Left renal cortex interstitium (tissue), 4 donors: ENCODE data around the gene A4GALT. TPM values are rescaled to one million over a fixed set of nuclear protein-coding genes. Genes with fewer than 3 reads are reported as not detected.
"Not testable (repeated sequence)": the region's sequence is repeated elsewhere in the genome, so short reads cannot be mapped to it uniquely, and the experiment has no call there.

Experiments
- DNase-seq, 4 donors: peaks; one replicate each; pipeline ENCODE4 v3.0.0-alpha.2; 2013; ENCODE audit warnings: low read depth in 4 of 4, low spot score in 2 of 4, missing footprints in 1 of 4
- polyA plus RNA-seq, 4 donors: library from polyadenylated mRNA; unstranded; fragments of 120-200 nt; gene quantifications; one replicate each; pipeline ENCODE4 v1.2.1, GENCODE V29; 2013; ENCODE audit not compliant: insufficient read length in 4 of 4

The A4GALT gene
- polyA plus RNA-seq, 4 donors, result 14.5 to 24.4 (median 22.6) TPM

DNA sequence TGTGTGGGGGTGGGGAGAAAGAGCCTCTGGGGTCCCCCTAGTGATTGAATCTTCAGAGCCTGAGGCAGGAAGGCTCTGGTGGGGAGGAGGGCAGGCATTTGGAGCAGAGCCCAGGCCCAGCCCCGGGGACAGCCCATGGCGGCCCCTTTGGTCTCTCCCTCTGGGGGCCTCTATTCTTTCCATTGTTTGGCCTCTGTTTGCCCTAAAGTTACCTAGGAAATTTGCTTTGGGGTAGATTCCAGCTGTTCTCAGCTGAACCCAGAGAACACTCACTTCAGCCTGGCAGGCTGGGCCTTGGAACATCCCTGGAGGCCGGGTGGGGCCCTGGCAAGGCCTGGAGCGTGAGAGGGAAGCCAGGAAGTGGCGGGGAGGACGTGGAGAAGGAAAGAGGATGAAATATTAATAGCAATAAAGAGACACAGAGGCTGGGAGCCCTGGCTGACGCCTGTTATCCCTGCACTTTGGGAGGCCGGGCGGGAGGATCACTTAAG is 22.9 kb upstream of the A4GALT start:
- DNase-seq, result no peak

DNA sequence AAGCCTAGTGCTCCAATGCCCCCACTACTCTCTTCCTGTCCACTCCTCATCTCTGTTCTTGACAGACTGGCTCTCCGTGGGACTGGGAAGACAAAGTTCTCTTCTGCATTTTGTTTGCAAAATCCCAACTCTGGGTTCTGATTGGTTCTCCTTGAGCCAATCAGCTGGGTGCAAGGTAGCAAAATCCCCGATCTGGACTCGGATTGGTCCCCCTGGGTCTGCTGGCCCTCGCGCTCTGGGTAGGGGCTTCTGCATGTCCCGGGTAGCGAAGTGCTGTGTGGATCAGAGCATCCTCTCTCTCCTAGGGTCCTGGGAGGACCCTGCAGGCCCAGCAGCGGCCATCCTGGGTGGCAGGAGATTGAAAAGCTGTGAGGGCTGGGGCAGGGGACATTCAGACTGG is 22.3 kb upstream of the A4GALT start:
- no peak for DNase-seq

DNA sequence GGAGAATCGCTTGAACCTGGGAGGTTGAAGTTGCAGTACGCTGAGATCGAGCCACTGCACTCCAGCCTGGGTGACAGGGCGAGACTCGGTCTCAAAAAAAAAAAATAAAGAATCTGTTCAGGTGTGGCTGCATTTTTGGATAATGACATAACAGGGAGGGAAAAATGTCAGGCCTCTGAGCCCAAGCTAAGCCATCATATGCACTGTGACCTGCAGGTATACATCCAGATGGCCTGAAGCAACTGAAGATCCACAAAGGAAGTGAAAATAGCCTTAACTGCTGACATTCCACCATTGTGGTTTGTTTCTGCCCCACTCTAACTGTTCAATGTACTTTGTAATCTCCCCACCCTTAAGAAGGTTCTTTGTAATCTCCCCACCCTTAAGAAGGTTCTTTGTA is 19.6 kb upstream of the A4GALT start:
- not testable (repeated sequence) for DNase-seq

DNA sequence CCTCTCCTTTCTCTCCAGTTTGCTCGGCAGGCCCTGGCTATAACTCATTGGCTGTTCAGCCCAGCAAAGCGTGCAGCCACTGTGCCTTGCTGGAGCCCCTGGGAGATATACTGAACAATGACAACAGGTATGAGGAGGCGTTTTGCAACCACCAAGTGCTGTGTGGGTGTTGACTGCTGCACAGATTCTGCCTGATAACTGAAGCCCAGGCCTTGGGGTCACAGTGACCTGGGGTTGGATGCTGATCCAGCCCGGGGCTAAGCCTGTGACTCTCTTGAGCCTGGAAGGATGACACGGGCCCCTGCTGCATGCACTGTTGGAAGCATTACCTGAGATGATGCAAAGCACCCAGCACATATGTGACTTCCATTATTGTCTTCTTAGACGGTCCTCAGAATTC is 13.7 kb upstream of the A4GALT start:
- DNase-seq, result no peak

DNA sequence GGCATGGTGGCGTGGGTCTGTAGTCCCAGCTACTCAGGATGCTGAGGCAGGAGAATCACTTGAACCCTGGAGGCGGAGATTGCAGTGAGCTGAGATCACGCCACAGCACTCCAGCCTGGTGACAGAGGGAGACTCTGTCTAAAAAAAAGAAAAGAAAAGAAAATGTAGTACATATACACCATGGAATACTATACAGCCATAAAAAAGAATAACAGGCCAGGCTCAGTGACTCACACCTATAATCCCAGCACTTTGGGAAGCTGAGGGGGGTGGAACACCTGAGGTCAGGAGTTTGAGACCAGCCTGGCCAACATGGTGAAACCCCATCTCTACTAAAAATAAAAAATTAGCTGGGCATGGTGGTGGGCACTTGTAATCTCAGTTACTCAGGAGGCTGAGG is 12.7 kb upstream of the A4GALT start:
- not testable (repeated sequence) for DNase-seq

DNA sequence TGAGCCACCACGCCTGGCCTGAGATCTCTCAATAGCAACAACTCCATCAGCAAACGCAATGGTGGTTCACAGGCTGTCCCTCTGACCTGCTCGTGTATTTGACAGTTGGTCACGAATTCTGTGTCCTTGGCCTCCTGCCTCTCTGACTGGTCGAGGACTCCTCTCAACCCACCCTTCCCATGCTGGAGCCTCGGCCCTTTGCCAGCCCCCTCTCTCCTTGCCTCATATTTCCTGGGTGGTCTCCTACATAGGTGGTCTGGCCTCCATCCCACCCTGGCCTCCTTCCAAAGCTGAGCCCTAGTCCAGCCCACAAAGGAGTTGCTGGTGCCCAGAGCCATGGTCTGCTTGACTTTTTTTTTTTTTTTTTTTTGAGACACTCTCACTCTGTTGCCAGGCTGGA is 11.4 kb upstream of the A4GALT start:
- DNase-seq, result no peak

DNA sequence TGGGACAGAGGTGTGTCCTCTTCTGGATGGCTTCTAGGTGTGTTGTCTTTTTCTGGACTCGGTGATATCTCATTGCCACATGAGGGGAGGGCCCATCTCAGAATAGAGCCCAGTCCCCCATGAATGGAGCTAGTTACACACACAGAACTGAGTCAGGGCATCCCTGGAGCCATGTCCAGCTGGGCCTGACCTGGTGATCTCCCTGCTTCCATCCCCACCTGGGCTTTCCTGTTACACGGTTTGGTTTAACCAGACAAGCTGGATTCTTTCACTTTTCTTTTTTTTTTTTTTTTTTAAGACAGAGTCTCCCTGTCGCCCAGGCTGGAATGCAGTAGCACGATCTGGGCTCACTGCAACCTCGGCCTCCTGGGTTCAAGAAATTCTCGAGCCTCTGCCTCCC is 6.1 kb upstream of the A4GALT start:
- no peak for DNase-seq

DNA sequence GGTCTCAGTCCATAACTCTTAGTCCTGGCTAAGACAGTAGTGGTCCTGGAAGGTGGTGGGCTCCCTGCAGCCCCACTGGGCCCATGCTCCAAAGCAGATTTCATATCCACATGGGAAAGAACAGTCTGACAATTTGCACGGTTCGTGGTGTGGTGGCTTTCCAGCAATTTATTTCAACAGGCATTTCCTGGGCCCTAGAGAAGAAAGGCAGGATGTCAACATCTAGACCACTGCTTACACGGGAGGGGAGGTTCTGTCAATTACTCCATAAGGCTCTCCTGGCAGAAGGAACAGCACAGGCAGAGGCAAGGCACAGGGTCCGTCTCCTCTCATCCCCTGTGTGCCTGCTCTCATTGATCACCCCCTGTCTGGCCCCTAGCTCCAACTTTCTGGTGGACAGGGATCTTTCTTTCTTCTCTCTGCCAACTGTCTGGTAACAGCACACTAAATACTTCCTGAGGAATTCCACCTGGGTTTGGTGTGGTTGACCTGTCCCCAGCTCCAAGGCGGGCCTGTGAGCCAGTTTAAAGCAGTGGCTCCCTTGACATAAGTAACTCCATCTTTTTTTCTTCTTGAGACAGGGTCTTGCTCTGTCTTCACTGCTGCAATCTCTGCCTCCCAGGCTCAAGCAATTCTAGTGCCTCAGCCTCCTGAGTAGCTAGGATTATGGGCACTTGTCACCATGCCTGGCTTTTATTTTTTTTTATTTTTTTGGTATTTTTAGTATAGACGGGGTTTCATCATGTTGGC is 5.1 kb upstream of the A4GALT start:
- no peak for DNase-seq

DNA sequence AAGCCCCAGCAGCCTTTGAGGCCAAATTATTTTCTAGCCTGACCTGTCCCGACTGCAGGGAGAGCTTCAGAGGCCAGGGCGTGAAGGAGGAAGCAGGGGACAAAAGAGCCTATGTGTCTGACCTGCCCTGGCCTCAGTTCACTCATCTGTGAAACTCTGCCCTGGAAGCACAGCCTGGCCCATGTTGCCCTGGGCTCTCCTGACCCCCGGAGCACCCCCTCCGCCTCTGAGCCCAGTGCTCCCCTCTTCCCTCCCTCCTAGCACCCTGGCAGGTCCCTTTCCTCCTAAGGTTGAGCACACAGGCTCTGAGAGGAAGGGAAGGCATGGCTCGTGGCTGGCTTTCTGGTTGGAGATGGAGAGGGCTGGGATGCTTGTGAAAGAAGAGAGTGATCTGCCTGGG is 3.4 kb upstream of the A4GALT start:
- DNase-seq, result no peak

DNA sequence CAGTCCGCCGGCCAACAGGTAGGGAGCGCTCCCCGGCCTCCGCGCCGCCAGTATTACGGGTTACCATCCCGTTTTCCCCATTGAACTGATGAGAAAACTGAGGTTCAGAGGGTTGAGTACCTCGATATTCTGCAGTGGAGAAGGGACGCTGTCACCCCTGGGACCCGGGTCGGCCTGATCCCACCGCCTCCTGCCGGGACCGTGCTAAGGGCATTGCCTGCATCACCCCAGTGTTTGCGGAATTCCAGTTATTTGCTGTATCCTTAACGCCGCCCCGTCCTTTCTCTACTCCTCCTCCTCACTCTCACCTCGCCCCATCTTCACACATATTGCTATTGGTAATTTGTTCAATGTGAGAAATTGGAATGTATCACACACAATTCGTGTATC is 370 bp upstream of the A4GALT start:
- no peak for DNase-seq

DNA sequence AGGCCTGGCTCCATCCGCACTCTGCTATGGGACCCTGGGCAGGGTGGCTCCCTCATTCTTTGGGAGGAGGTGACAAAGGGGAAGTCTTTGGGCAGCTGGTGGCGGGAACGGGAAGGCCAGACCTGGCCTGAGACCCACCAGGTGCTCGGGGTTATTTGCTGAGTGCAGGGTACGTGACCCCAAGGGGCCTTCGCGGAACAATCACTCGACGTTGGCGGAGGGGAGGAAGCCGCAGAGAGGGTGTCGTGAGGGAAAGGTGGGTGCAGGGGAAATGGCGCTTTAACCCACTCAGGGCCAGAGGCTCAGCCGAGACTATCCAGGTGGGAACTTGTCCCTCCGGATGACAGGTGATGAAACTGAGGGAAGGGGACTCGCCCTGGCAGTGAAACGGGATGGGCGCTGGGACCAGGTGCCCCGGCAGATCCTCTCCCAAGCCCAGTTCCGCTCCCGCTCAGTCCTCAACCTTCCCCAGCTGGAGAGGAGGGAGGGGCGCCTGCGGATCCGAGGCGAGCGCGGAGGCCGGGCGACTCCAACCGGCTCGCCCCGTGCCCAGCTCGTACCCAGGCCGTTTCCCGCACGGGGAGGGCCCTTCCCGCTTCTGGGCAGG is 911 bp downstream of the A4GALT start:
- no peak for DNase-seq

DNA sequence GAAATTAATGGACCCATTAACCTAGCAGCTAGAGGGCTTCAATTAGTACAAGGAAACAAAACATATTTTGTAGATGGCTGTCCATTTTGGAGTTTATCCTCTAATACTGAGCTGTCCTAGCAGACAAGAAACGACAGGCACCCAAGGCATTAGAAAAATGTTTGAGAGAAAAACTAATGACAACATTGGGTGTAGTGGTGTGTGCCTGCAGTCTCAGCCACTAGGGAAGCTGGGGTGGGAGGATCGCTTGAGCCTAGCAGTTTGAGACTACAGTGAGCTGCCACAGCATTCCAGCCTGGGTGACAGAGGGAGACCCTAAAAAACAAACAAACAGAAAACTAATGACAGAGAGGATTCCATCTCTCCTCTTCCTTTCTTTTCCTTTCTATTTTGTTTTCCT is 1.5 kb downstream of the A4GALT start:
- DNase-seq, result no peak

DNA sequence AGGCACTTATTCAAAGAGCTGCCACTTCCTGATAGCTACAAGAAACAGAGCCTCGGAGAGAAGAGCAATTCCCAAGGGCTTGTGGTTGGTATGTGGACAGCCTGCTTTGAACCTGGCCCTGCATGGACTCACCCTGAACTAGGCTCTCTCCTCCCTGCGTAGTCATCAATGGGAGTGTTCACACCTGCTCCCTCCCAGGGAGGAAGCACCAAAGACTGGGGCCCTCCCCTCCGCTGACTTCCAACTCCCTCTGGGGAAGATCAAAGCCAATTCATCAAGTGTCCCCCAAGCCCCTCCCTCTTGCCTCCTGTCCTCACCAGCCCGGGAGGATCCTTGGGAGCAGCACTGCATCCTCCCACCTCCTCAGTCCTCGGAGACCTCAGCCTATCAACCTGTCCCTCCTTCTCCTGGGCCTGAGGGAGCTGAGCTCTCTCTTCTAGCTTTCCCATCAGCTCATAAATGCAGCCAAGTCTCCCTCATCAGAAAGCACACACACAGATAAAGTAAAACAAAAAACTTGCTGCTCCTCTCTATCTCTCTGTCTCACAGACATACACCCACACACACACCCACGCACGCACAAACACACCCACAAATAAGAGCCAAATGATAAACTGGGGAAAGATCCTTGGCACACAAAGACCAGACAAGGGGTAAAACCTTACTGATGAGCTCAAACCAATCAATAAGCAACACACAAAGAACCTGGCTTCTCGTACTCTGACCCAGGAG is 3.3 kb downstream of the A4GALT start:
- DNase-seq, result no peak

DNA sequence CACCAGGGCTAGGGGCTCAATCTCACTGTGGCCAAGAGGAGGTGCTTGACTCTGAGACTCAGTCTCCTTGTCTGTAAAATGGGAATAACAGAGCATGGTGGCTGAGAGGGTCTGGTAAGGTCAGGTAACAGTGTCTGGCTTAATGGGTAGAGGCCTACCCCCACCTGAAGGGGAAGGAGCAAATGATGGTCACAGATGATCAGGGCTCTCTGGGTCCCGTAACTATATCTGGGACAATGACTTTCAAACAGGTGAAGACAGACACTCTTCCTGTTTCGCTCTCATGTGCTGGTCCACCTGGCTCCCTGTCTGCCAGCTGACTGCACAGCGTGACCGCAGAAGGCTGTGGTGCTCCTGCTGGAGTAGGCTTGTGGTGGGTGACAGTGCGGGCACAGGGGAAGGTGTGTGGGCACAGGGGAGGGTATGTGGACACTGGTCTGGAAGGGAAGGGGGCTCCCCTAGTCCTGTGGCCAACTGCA is 4.0 kb downstream of the A4GALT start:
- DNase-seq, result no peak

DNA sequence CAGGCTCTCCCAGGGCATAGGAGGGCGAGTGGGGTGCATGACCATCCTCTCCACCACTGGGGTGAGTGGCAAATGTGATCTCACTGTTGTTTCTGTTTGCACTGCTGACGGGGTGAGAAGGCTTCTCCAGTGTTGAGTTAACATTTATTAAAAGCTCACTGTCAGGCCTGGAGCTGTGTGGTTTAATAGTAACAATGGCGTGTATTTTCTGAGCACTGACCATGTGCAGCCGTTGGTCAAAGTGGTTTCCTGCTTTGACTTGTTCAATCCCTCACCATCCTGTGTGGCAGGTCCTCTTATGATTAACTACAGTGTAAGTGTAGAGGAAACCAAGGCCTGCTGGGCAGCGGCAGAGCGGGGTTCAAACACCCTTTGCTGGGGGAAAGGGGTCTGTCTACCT is 4.4 kb downstream of the A4GALT start:
- no peak for DNase-seq

DNA sequence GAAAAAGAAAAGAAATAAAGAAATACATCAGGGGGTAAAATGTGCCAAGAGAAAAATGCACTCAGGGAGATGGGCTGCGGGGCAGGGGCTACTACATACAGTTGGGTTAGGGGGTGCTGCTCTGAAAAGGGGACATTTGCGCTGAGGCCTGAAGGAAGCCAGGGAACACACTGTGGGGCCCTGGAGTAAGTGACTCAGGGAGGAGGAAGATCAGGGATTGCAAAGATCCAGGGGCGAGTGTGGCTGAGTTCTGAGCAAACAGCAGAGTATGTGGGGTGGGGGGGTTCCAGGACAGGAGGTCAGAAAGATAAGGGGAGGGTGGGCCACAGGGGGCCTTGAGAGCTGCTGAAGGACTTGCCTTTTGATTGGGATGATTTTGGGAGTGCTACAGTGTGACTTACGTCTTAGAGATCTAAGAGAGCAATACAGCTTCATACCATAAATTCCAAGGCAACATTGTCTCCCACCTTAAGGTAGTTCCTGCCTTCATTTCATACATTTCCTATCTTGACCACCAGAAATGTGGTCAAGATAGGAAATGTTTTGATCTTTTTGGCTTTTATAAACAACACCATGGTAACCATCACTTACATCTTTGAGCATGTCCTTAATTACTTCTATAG is 5.8 kb downstream of the A4GALT start:
- no peak for DNase-seq

DNA sequence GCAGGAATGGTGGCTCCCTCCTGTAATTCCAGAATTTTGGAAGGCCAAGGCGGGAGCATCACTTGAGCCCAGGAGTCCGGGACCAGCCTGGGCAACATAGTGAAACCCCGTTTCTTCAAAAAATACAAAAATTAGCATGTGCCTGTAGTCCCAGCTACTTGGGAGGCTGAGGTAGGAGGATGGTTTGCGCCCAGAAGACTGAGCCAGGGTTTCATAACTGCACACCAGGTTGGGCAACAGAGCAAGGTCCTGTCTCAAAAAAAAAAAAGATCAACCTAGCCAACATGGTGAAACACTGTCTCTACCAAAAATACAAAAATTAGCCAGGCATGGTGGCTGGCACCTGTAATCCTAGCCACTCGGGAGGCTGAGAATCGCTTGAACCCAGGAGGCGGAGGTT is 6.4 kb downstream of the A4GALT start:
- DNase-seq, result no peak

DNA sequence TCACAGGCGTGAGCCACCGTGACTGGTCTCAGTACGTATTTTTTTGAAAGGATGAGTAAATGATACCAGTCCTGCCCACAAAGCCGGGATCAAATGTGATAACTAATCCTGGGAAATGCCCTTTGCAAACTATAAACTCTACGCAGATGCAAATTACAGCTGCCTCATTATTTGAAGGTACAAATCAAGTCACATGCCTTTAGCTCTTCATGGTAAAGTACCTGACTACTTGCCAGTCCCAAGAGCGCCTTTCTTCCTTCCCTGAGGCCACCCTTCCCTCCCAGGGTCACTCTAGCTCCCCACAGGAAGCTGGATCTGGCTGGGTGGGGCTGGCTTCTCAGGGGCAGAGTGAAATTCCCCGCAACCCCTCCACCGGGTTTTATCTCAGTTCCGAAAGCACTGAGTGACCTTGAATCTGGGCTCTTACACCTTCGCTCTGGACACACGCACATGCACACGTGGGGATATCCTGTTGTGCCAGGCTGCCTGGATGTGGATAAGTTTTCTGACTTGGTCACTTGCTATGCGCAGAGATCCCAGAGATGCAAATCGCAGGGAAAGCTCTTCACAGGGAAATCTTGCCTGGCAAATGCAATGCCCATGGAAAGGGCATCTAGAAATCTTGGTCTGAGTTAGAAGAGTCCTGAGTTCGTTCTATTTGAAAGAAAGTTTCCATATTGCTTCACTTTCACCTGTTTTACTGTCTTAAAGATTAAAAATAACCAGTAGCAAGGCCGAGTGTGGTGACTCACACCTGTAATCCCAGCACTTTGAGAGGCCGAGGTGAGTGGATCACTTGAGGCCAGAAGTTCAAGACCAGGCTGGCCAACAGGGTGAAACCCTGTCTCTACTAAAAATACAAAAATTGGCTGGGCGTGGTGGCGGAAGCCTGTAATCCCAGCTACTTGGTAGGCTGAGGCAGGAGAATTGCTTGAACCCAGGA is 8.5 kb downstream of the A4GALT start:
- no peak for DNase-seq

DNA sequence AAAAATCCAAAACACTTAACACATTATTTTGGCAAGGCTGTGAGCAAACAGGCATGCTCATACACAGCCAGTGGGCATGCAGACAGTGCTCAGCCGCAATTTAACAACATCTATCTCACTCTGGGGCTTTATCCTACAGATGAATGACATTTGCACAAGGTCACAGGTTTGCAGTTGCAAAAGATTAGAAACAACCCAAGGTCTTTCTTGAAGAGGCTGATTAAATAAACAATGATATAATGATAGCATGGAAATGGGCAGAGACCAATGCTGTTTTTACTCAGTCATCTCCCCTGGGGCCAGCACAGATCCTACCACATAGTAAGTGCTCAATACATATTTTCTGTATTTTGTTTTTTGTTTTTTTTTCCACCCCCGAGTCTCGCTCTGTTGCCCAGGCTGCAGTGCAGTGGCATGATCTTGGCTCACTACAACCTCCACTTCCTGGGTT is 9.4 kb downstream of the A4GALT start:
- DNase-seq, result no peak

DNA sequence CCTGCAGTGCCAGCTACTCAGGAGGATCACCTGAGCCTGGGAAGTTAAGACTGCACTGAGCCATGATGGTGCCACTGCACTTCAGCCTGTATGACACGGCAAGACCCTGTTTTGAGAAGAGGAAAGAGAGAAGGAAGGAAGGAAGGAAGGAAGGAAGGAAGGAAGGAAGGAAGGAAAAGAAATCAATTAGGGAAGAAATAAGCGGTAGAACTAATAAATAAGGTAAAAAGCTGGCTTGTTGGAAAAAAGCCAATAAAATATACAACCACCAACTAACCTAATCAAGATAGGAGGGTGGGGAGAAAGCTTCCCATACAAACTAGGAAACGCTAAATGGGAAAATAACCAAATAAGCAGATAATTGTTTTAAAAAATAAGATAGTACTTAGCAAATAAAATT is 12.3 kb downstream of the A4GALT start:
- DNase-seq, result no peak
